WI38 (cell line): ENCODE results near the gene SPI1.
"Not testable (repeated sequence)": the region's sequence is repeated elsewhere in the genome, so short reads cannot be mapped to it uniquely, and the experiment has no call there.

ENCODE experiments used
- H3K4me3 ChIP-seq: 2 replicates; pipeline ENCODE4 v1.5.1; 2011; ENCODE audit warnings: low read depth, mild to moderate bottlenecking, control low read depth, low read length
- CTCF ChIP-seq: IDR thresholded peaks from 2 replicates; pipeline ENCODE4 v1.5.1; 2012; ENCODE audit warnings: low read depth, mild to moderate bottlenecking, control low read depth, low read length

The SPI1 gene

DNA sequence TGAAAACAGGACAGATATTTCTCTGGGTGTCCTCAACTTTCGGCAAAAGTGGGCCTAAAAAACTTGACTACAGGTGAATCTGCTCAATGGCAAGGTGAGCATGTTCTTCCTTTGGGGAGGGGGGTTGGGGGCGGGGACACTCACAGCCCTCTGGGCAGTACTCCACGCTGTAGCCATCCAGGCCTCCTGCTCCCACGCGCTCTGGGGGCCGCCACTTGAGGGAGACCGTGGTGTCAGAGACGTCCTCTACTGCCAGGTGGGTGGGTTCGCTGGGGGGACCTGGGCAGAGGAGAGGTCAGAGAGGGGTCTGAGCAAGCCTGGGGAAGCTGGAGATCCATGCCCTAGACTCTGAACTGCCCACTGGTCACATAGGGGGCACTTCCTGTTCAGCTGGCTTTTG, 42.6 kb downstream of the SPI1 start:
- no peak for TF ChIP-seq CTCF
- H3K4me3 ChIP-seq = no peak overlapping the region

DNA sequence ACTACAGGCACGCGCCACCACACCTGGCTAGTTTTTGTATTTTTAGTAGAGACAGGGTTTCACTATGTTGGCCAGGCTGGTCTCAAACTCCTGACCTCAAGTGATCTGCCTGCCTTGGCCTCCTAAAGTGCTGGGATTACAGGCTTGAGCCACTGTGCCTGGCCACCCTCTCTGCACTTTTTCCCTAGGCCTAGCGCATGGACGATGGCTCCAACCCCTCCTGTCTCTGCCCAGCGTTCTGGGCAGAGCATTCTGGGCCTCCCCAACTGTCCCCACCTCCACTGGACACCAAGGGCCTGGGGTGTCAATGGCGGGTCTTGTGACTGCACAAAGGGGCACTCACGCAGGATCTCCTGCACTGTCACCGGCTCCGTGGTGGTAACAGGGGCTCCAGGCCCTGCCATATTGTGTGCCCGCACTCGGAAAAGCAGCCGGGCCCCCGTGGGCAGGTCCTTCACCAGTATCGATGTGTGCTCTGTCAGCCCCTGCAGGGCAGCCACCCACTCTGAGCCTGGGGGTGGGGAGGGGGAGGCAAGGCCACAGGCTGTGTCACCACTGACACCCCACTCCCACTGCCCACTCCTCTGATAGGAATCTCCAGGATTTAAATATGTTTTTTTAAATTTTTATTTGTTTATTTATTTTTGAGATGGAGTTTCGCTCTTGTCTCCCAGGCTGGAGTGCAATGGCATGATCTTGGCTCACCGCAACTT, 43.5 kb downstream of the SPI1 start:
- not testable (repeated sequence) for H3K4me3 ChIP-seq

GRCh38 chr11:47333886-47334443, 44.4 kb downstream of the SPI1 start:
- no peak overlapping the region for H3K4me3 ChIP-seq
- no peak for TF ChIP-seq CTCF

DNA sequence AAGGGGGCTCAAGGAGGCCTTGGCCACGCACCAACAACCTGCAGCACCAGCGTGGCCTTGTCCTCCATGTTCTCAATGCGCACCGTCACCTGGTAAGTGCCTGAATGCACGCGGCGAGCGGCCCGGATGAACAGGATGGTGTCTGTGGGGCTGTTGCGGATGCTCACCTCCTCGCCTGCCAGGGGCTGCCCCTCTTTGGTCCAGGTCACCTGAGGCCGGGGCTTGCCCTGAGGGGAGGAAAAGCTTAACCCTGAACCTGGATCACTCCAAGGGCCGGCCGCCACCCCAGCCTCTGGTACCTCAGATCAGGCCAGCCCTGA, 44.9 kb downstream of the SPI1 start:
- TF ChIP-seq CTCF = no peak
- H3K4me3 ChIP-seq = no peak overlapping the region

DNA sequence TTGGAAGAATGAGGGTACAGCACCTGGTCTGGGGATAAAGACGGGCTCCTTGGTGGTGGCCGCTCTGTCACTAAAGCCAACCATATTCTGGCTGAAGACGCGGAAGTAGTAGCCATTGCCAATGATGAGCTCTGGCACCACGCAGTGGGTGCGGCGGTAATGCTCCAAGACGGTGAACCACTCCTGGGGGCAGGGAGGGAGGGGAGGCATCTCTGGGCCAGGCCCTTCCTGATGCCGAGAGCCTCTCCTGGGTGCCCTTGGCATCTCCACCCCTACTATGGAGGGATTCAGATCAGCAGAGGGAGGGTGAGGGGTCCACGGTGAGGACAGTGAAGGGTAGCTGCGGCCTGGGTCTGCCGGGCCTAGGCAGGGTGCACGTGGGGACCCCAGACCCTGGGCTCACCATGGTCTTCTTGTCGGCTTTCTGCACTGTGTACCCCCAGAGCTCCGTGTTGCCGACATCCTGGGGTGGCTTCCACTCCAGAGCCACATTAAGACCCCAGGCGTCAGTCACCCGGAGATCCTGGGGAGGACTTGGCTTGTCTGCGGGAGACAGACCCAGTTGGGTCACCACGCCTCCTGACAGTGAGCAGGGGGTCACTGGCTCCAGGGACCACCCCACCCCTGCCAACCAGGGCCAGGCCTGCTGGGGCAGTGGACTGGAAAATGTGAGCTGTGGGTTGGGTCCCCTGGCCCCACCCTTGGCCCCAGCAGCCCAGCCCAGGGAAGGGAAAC, 45.4 kb downstream of the SPI1 start:
- TF ChIP-seq CTCF = no peak
- H3K4me3 ChIP-seq = no peak overlapping the region

DNA sequence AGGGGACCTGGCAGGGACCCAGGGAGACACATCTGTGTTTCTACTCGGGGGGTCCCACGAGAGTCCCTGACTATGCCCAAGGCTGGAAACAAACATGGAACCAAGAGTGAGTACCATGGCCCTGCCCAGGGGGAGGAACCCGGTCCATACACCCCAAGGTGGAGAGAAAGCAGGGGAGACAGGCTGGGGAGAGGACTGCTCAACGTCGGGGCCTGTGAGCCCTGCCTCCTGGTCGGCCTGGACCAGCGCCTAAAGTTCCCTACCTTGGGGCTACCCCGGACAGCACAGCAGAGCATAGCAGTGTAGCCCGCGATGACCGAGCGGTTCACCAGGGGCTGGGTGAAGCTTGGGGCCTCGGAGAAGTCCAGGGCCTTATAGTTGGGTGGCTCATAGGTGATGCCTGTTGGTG, 46.0 kb downstream of the SPI1 start:
- TF ChIP-seq CTCF = no peak

DNA sequence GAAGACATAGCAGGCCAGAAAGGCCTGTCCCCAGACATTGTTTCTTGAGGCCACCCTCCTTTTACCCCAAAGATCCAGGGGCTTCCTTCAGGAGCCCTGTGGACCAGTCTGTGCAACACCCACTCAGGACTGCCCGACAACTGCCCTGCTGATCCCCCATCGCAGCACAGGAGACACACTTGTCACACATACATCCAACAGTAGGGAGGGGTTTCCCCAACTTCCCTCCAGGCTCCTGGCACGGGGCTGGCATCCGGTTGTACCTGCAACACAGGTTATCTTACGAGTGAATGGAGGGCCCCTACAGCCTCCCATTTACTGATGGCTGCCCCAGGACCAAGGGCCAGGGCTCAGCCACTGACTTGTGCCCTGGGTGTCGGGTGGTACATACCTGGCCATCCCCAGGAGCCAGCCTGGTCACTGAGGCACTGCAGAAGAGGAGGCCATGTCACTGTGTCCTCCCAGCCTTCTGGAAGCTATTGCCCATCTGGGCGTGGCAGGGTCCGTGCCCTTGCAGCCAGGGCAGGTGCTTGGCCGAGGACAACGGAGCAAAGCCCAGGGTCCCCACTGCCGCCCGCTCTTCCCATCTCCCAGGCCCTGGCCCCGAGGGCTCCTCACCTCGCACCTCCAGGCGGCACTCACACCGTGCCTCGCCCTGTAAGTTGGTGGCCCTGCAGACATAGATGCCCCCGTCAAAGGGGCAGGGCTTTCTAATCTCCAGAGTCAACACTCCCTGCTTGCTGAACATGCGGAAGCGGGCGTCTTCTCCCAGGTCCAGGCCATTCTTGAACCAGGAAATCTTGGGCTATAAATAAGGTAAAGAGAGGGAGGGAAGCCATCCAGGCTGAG, 46.7 kb downstream of the SPI1 start:
- no peak for TF ChIP-seq CTCF

More for the DNA sequence above, 46.0 kb downstream of the SPI1 start:
- H3K4me3 ChIP-seq = no peak overlapping the region

More for the DNA sequence above, 46.7 kb downstream of the SPI1 start:
- H3K4me3 ChIP-seq = no peak overlapping the region
